Prostate gland (tissue), 1 donor: ENCODE data around the gene LRP2BP.

Experiments
- POLR2A ChIP-seq: fragments of 450-650 bp; IDR thresholded peaks from one replicate; pipeline ENCODE4 v1.6.1; 2016; ENCODE audit warnings: antibody characterized with exemption, mild to moderate bottlenecking
- POLR2AphosphoS5 ChIP-seq: sonication (generic); formaldehyde crosslinking; IDR thresholded peaks from one replicate; pipeline ENCODE4 v1.6.1; 2017; ENCODE audit warnings: antibody characterized with exemption

DNA sequence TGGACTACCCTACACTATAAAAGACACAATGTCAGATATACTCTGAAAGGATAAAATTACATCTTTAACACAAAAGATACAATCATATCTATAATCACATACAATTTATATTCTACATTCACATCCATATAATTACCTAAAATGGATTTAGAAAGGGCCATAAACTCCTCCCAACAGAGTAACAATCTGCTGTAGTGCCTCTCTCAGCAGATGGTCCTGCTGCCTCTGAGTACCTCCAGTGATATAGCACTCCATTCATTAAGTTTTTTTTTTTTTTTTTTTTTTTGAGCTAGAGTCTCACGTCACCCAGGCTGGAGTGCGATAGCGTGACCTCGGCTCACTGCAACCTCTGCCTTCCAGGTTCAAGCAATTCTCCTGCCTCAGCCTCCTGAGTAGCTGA lies 8.3 kb upstream of the LRP2BP start:
- no peak for TF ChIP-seq POLR2AphosphoS5
- TF ChIP-seq POLR2A: no peak
